Ovary (tissue), 9 donors: ENCODE data around the gene CARD16. TPM values are rescaled to one million over a fixed set of nuclear protein-coding genes. Genes with fewer than 3 reads are reported as not detected.
"Not testable (repeated sequence)": the region's sequence is repeated elsewhere in the genome, so short reads cannot be mapped to it uniquely, and the experiment has no call there.

ENCODE experiments used
- DNase-seq, 5 donors: peaks; one replicate each; pipeline ENCODE4 v3.0.0-alpha.2; 2019 to 2020
- H3K27ac ChIP-seq, 2 donors: fragments of 200-600 bp; one replicate each; pipeline versions ENCODE4 v1.5.1 to v1.8.0; 2019 to 2022
- H3K27me3 ChIP-seq: fragments of 200-600 bp; one replicate; pipeline ENCODE4 v1.8.0; 2022
- H3K36me3 ChIP-seq: fragments of 200-600 bp; sonication (generic); one replicate; pipeline ENCODE4 v1.5.1; 2019
- H3K4me1 ChIP-seq: one replicate; pipeline ENCODE4 v1.8.1; 2013; ENCODE audit warnings: mild to moderate bottlenecking, moderate library complexity; ENCODE audit not compliant: insufficient read depth
- H3K4me3 ChIP-seq: fragments of 200-600 bp; sonication (generic); one replicate; pipeline ENCODE4 v1.5.1; 2017
- H3K9me3 ChIP-seq, 2 donors: fragments of 200-600 bp in 1 of 2; sonication (generic) in 1 of 2; one replicate each; pipeline versions ENCODE4 v1.5.1 to v1.8.1; 2013 to 2019; ENCODE audit warnings: mild to moderate bottlenecking in 1 of 2, moderate library complexity in 1 of 2
- CTCF ChIP-seq, 3 donors: fragments of 450-650 bp in 2 of 3; fragments of 200-600 bp in 1 of 3; IDR thresholded peaks; one replicate each; pipeline versions ENCODE4 v1.5.1 to v1.8.0; 2016 to 2022; ENCODE audit warnings: antibody characterized with exemption in 3 of 3, mild to moderate bottlenecking in 1 of 3
- EP300 ChIP-seq: sonication (generic); formaldehyde crosslinking; IDR thresholded peaks from one replicate; pipeline ENCODE4 v1.6.1; 2017; ENCODE audit warnings: antibody characterized with exemption
- POLR2A ChIP-seq: fragments of 450-650 bp; IDR thresholded peaks from one replicate; pipeline ENCODE4 v1.6.1; 2017; ENCODE audit warnings: antibody characterized with exemption, mild to moderate bottlenecking, moderate library complexity
- WGBS, 3 donors: extraction: QIAGEN DNeasy Blood & Tissue Kit in 1 of 3; methylation state at CpG; one replicate each; pipeline versions ENCODE4 v1.1.5 to v1.1.7; 2013 to 2017; 5-methylcytosine and 5-hydroxymethylcytosine counted together
- intact Hi-C, 4 donors: fragments of 100-400 bp; cut with DNase I; formaldehyde crosslinking; loops; one replicate each; pipeline versions ENCODE4 v1.11.0 to v1.15.1; 2022 to 2023
- polyA plus RNA-seq, 2 donors: library from polyadenylated mRNA; stranded (reverse); fragments of 200-250 nt in 1 of 2; fragments of 350-450 nt in 1 of 2; fragmentation: Illumina TruSeq in 1 of 2; extraction: RNeasy Lipid Tissue Mini Kit (QIAGEN cat#74804) in 1 of 2; gene quantifications; one replicate each; pipeline ENCODE4 v1.2.3, GENCODE V29; 2013 to 2014
- total RNA-seq, 7 donors: library from RNA; depleted of rRNA in 2 of 7; stranded (reverse); fragments of >200 nt in 2 of 7; fragmentation: NEBNext Ultra II Directional in 3 of 7; extraction: Animal tissue kit (Norgen Biotek cat#: 25700) in 3 of 7; gene quantifications; one replicate each; pipeline versions ENCODE4 v1.1.0 to v1.2.4, GENCODE V29; 2016 to 2023
- donor health status: DM: no; HTN: no; CAD: no; lungs with moderate emphysema.
- donor health status: DM: no; HTN: no; CAD: no.
- donor health status: Bipolar disorder and iron deficiency.
- donor health status: DM: yes; HTN: yes; CAD: no.
- donor health status: DM: no; HTN: no; CAD: no.
- donor health status: DM: yes; HTN: yes; CAD: no.

Gene CARD16
- total and polyA plus RNA-seq, 9 donors = 6.6 to 41.8 (median 11.0) TPM

DNA sequence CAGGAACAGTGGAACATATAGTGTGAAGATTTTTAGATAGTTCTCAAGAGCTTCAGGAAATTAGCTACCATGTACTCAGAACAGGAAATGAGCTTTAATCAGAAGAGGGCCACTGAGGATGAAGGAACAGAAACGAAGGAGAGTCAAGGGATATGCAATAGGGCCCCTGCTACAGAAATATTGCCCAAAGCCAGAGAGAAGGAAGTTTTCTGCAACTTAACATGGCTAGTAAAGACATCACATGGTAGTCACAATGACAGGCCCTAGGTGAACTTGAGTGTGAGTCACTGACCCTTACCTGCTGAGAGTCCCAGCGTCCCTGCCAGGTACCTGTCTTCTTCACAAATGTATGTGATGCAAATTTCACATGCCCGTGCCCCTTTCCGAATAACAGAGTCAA is 25.2 kb upstream of the CARD16 start:
- no peaks in the 10 kb centered on the region for H3K9me3 ChIP-seq
- H3K4me3 ChIP-seq = no peak overlapping the region
- no peaks in the 10 kb centered on the region for H3K36me3 ChIP-seq
- TF ChIP-seq POLR2A (no peak), CTCF (IDR thresholded peaks at IDR 0.05) (no peak), EP300 (no peak)
- DNase-seq = no peak
- 85 to 95% (median 94%) methylated on average over 4 of the region's 4 CpGs for WGBS, 3 donors
- intact Hi-C loops = no loop called here
- no peaks in the 10 kb centered on the region for H3K4me1 ChIP-seq
- H3K27me3 ChIP-seq = no peaks in the 10 kb centered on the region
- H3K27ac ChIP-seq = no peak overlapping the region

- 0 to 98% (median 44%) methylated on average over 1 to 2 of the region's 2 CpGs for WGBS, 3 donors
- H3K27ac ChIP-seq, DNase-seq, intact Hi-C loops, H3K4me3 ChIP-seq, H3K27me3 ChIP-seq, H3K9me3 ChIP-seq, H3K4me1 ChIP-seq, H3K36me3 ChIP-seq: not testable (repeated sequence)
Measured at GRCh38 chr11:105069749-105070148, 24.6 kb upstream of the CARD16 start.

GRCh38 chr11:105063245-105063941 is 18.3 kb upstream of the CARD16 start:
- H3K27ac ChIP-seq, H3K4me1 ChIP-seq, intact Hi-C loops, H3K9me3 ChIP-seq, H3K27me3 ChIP-seq, H3K36me3 ChIP-seq, DNase-seq, H3K4me3 ChIP-seq: not testable (repeated sequence)
- 46 to 50% (median 49%) methylated on average over 9 of the region's 9 CpGs for WGBS, 3 donors

DNA sequence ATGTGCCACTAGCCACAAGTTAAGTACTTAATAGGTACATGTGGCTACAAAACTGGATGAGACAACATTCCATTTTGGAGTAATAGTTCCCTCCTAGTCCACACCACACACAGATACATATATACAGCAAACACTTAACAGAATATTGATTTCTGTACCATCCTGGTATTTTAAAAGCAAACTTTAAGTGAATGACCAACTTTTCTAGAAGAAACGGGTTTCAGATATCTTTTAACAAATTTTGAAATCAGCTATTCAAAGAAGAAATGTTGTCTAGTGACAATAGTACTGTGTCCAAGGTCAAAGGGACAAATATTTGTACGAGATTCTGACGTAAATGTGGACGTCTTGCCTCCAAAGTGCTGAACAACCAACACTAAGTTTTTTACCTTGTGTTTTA is 12.3 kb upstream of the CARD16 start:
- WGBS, 3 donors = 56 to 66% (median 66%) methylated on average over 4 of the region's 4 CpGs
- no peak for TF ChIP-seq CTCF (IDR thresholded peaks at IDR 0.05)
- no peak for TF ChIP-seq POLR2A
- no peak for TF ChIP-seq EP300

GRCh38 chr11:105056446-105056845 is 11.3 kb upstream of the CARD16 start:
- H3K4me3 ChIP-seq = no peak overlapping the region
- no peak for DNase-seq
- no peak overlapping the region for H3K27ac ChIP-seq
- TF ChIP-seq EP300 (no peak), CTCF (IDR thresholded peaks at IDR 0.05) (no peak), POLR2A (no peak)
- H3K4me1 ChIP-seq = no peaks in the 10 kb centered on the region
- intact Hi-C loops = no loop called here
- H3K36me3 ChIP-seq = no peaks in the 10 kb centered on the region
- 89 to 98% (median 97%) methylated on average over 1 of the region's 1 CpG for WGBS, 3 donors
- H3K27me3 ChIP-seq = no peaks in the 10 kb centered on the region
- H3K9me3 ChIP-seq = no peaks in the 10 kb centered on the region

More for the DNA sequence above, 12.3 kb upstream of the CARD16 start:
- Histone ChIP-seq H3K27me3 (no peaks in the 10 kb centered on the region), H3K9me3 (no peaks in the 10 kb centered on the region), H3K4me3 (no peak overlapping the region), H3K36me3 (no peaks in the 10 kb centered on the region), H3K4me1 (no peaks in the 10 kb centered on the region), H3K27ac (no peak overlapping the region)
- no peak for DNase-seq
- intact Hi-C loops = no loop called here
